Nephron (organoid): ENCODE measurements around the gene SLC3A2.

Experiments
- H3K27ac Mint-ChIP-seq, 3 experiments: 2 replicates each; pipeline ENCODE4 v1.8.0; 2020; ENCODE audit warnings: mixed read lengths in 3 of 3, mild to moderate bottlenecking in 2 of 3, moderate library complexity in 1 of 3
- H3K27me3 Mint-ChIP-seq: 2 replicates; pipeline ENCODE4 v1.8.0; 2021; ENCODE audit warnings: low read depth, mild to moderate bottlenecking, moderate library complexity, mixed read lengths
- H3K36me3 Mint-ChIP-seq: 2 replicates; pipeline ENCODE4 v1.8.0; 2020; ENCODE audit warnings: low read depth, mixed read lengths
- H3K4me1 Mint-ChIP-seq: 2 replicates; pipeline ENCODE4 v1.8.0; 2020; ENCODE audit warnings: mixed read lengths
- H3K4me3 Mint-ChIP-seq, 3 experiments: 2 replicates each; pipeline ENCODE4 v1.8.0; 2020; ENCODE audit warnings: mild to moderate bottlenecking in 3 of 3, mixed read lengths in 3 of 3, moderate library complexity in 2 of 3
- H3K9me3 Mint-ChIP-seq: 2 replicates; pipeline ENCODE4 v1.8.0; 2020; ENCODE audit warnings: mixed read lengths
- CTCF ChIP-seq, 3 experiments: fragments of 200-600 bp; sonication (generic); IDR thresholded peaks; one replicate each; pipeline ENCODE4 v1.5.0; 2021; ENCODE audit warnings: antibody characterized with exemption in 3 of 3; ENCODE audit not compliant: unreplicated experiment in 3 of 3

SLC3A2 gene

DNA sequence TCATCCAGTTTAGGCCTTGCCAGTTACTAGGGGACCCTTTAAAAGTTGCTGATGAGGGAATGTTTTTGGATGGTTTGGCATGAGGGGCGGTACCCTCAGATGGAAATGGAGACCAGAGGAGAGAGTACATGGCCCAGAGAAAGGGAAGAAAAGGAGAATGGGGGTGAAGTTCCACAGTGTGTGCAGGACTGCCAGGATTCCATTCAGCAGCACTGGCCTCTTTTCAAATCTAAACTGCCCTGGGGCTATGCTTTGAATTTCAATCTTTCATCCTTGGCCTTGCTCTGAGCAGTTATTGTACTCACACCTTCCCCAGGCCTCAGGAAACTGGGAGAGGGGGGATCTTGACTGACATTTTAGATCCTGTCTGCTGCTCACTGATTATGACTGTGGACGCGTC lies 3.0 kb downstream of the SLC3A2 start:
- peak overlapping the region; percentile 99 to 100 (median 99) for H3K27ac Mint-ChIP-seq
- no peaks in the 10 kb centered on the region for H3K9me3 Mint-ChIP-seq
- H3K36me3 Mint-ChIP-seq = peaks cover 60% of the 10 kb centered on the region
- peak overlapping the region; percentile 99 to 100 (median 100) for H3K4me3 Mint-ChIP-seq
- TF ChIP-seq CTCF (IDR thresholded peaks at IDR 0.05; ENCODE audit: unreplicated experiment in 3 of 3) = no peak
- H3K27me3 Mint-ChIP-seq = no peaks in the 10 kb centered on the region
- peaks cover 55% of the 10 kb centered on the region for H3K4me1 Mint-ChIP-seq

DNA sequence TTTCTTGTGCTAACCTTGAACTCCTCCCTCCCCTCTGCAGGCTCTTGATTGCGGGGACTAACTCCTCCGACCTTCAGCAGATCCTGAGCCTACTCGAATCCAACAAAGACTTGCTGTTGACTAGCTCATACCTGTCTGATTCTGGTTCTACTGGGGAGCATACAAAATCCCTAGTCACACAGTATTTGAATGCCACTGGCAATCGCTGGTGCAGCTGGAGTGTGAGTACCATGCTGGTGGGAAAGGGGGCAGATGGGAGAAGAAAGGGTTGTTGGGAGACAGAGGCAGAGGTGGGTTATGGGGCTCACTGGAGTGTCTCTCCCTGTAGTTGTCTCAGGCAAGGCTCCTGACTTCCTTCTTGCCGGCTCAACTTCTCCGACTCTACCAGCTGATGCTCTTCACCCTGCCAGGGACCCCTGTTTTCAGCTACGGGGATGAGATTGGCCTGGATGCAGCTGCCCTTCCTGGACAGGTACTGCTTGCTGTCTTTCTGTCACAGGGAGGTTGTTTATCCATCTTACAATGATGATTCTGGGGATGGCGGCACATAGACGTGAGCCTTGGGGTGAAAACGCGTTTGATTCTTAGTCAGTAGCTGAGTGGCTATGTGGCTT lies 4.5 kb downstream of the SLC3A2 start:
- peak overlapping the region; percentile 31 to 69 (median 46) for H3K4me3 Mint-ChIP-seq
- no peaks in the 10 kb centered on the region for H3K9me3 Mint-ChIP-seq
- no peak for TF ChIP-seq CTCF (IDR thresholded peaks at IDR 0.05; ENCODE audit: unreplicated experiment in 3 of 3)
- H3K27ac Mint-ChIP-seq = peak overlapping the region in 2 of 3 experiments; percentile 28 to 70
- peaks cover 59% of the 10 kb centered on the region for H3K4me1 Mint-ChIP-seq
- H3K36me3 Mint-ChIP-seq = peaks cover 74% of the 10 kb centered on the region
- H3K27me3 Mint-ChIP-seq = no peaks in the 10 kb centered on the region

GRCh38 chr11:62888406-62888805 lies 7.7 kb downstream of the SLC3A2 start:
- Mint-ChIP-seq H3K27ac (peak overlapping the region; percentile 59 to 93 (median 89)), H3K4me3 (peak overlapping the region in 2 of 3 experiments; percentile 29 to 56), H3K4me1 (peaks cover 36% of the 10 kb centered on the region), H3K36me3 (peaks cover 56% of the 10 kb centered on the region), H3K27me3 (no peaks in the 10 kb centered on the region), H3K9me3 (no peaks in the 10 kb centered on the region)
- no peak for TF ChIP-seq CTCF (IDR thresholded peaks at IDR 0.05; ENCODE audit: unreplicated experiment in 3 of 3)

- Mint-ChIP-seq H3K4me3 (no peak overlapping the region), H3K36me3 (peaks cover 49% of the 10 kb centered on the region), H3K27me3 (no peaks in the 10 kb centered on the region), H3K4me1 (peaks cover 29% of the 10 kb centered on the region), H3K27ac (peak overlapping the region; percentile 59 to 93 (median 89)), H3K9me3 (no peaks in the 10 kb centered on the region)
- TF ChIP-seq CTCF (IDR thresholded peaks at IDR 0.05; ENCODE audit: unreplicated experiment in 3 of 3) = no peak
Observed at GRCh38 chr11:62889126-62889483, 8.4 kb downstream of the SLC3A2 start.

DNA sequence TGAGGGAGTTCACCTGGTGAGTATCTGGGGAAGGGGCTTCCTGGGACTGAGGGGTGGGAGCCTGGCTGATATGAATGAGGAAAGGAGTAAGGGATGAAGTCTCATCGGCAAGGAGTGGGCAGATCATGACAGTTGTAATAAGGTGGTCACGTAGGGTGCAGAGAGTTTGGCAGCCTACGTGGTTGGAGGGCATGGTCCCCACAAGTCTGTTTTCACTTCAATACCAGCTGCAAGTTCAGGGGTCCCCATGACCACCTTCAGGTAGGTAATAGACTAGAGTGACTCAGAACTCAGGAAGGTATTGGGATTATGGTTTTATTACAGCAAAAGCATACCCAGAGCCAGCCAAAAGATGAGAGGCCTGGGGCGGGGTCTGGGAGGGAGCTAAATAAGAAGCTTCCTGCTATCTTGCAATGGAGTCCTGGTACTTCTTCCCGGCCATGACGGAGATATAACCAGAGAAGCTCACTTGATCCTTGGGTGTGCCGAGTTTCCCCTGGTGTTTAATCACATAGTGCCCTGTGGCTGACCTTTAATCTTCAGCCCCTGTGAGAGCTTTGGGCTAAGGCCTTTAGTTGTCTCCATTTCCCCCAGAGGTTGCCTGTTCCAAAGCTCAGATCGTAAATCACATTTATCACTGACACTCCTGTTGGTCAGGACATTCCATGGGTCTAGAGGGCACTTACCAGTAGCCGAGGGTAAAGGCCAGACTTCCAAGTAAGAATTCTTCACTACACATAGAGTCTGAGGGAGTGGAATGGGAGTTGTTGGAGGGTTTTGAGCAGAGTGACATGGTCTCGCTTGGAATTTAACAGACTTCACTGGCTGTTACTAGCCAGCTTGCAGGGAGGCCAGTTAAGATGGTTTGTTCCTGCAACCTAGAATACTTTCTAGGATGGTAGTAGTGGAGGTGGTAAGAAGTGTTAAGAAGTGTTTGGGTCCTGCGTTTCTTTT lies 9.1 kb downstream of the SLC3A2 start:
- Mint-ChIP-seq H3K27ac (peak overlapping the region; percentile 59 to 93 (median 89)), H3K4me1 (peaks cover 24% of the 10 kb centered on the region), H3K36me3 (peaks cover 44% of the 10 kb centered on the region), H3K9me3 (no peaks in the 10 kb centered on the region), H3K4me3 (peak overlapping the region in 1 of 3 experiments; percentile 0), H3K27me3 (no peaks in the 10 kb centered on the region)
- TF ChIP-seq CTCF (IDR thresholded peaks at IDR 0.05; ENCODE audit: unreplicated experiment in 3 of 3) = no peak
